ENCODE data around the gene KIZ.

The KIZ gene

DNA sequence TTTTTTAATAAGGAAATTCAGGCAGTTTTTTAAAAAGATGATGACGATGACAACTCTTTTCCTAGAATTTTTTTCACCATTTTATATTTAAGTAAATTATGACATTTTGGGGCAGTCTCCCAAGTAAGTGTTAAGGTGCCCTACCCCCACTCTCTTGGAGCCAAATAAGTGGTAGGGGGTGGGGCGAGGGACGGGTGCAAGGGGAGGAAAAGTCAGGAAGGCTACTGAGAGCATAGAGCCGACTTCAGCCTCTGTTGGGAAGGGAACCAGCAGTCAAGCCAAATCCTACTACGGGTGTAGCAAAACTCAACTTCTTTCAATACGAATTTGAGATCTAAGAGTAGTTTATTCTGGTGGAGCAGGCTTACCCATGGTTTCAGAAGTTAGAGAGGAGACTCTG is 54.4 kb downstream of the KIZ start:
- Mint-ChIP-seq H3K36me3 (ENCODE audit: insufficient read depth) (no peaks in the 10 kb centered on the region), H3K9me3 (no peaks in the 10 kb centered on the region)
- no peak for DNase-seq

DNA sequence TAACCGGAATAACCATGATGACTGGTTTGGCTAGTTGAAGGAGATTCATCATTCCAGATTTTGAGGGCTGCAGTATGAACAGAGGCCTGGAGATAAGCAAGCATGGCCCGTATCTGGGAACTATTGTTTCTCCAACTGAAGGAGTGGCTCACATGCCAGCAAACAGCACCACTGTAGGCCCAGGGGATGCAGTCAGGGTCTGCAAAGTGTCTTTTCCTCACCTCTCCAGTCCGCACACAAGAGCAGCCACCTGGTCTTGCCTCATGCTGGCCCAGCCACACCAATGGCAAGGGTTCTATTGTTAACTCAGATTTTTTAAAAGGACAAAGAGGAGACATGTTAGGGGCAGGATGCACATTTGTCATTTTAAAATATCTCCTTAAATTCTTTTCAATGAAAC is 55.1 kb downstream of the KIZ start:
- Mint-ChIP-seq H3K27me3 (no peaks in the 10 kb centered on the region), H3K27ac (no peak overlapping the region), H3K9me3 (no peaks in the 10 kb centered on the region), H3K4me3 (no peak overlapping the region), H3K36me3 (ENCODE audit: insufficient read depth) (no peaks in the 10 kb centered on the region), H3K4me1 (ENCODE audit: low read depth in 2 of 2) (peaks cover 4 to 9% of the 10 kb centered on the region in 2 donors)
- ATAC-seq (replicated peaks): no peak
- no peak for DNase-seq

More for the DNA sequence above, 54.4 kb downstream of the KIZ start:
- no peak for ATAC-seq (replicated peaks)
- peaks cover 4 to 9% of the 10 kb centered on the region in 2 donors for H3K4me1 Mint-ChIP-seq (ENCODE audit: low read depth in 2 of 2)
- no peak overlapping the region for H3K27ac Mint-ChIP-seq
- no peaks in the 10 kb centered on the region for H3K27me3 Mint-ChIP-seq
- H3K4me3 Mint-ChIP-seq: no peak overlapping the region

DNA sequence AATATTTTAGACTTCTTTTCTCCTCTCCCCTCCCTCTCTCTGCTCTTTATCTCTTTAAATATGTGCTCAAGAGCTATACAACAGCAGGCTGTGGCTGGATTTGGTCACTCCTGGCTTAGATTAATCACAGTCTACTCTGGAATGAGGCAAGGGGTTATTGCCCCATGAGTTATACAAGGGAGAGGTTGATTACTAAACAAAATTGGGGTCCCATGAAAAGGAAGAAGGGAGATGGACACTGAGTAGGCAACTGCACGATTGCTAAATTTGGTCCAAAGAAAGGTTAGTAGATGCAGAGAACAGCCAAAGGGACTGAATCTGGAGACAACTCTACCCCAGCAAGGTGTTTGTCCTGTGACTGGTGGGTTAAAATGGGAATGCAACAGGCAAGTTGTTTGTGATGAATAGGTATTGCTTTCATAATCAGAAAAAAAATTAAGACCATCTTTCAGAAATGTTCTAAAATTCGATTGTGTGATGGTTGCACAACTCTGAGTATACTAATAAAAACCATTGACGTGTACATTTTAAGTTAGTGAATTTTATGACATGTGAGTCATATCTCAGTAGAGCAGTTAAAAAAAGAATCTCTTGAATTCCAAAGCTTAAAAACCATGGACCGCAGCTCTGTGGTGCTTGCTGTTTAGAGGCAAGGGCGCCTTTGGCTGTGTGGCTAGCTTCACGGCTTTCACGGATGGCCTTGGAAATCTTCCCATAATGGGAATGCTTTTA is 57.1 kb downstream of the KIZ start:
- DNase-seq: no peak
- H3K9me3 Mint-ChIP-seq: no peaks in the 10 kb centered on the region
- ATAC-seq (replicated peaks): no peak
- H3K4me1 Mint-ChIP-seq (ENCODE audit: low read depth in 2 of 2): peaks cover 4 to 9% of the 10 kb centered on the region in 2 donors
- H3K4me3 Mint-ChIP-seq: no peak overlapping the region
- no peaks in the 10 kb centered on the region for H3K27me3 Mint-ChIP-seq
- peaks cover 7% of the 10 kb centered on the region for H3K36me3 Mint-ChIP-seq (ENCODE audit: insufficient read depth)
- no peak overlapping the region for H3K27ac Mint-ChIP-seq

DNA sequence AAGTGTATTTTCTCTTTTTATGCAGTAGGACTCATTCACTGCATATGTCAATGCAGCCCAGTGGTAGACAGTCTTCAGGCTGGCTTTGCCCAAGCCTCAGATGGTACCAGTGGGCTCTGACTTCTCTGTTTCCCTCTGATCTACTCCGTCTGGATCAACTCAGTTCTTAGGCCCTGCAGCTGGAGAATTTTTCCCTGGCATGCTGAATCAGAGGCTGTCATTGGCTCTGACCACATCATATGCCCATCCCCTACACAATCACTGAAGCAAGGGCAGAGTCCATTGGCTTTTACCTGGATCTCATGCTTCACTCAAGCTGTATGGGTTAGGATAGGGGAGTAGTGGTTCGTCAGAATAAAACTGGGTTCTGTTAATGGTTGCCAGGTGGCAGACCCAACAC is 57.8 kb downstream of the KIZ start:
- Mint-ChIP-seq H3K9me3 (no peaks in the 10 kb centered on the region), H3K27me3 (no peaks in the 10 kb centered on the region), H3K27ac (no peak overlapping the region), H3K4me3 (no peak overlapping the region), H3K36me3 (ENCODE audit: insufficient read depth) (peaks cover 7% of the 10 kb centered on the region), H3K4me1 (ENCODE audit: low read depth in 2 of 2) (peaks cover 2 to 5% of the 10 kb centered on the region in 2 donors)
- no peak for DNase-seq
- ATAC-seq (replicated peaks): no peak

DNA sequence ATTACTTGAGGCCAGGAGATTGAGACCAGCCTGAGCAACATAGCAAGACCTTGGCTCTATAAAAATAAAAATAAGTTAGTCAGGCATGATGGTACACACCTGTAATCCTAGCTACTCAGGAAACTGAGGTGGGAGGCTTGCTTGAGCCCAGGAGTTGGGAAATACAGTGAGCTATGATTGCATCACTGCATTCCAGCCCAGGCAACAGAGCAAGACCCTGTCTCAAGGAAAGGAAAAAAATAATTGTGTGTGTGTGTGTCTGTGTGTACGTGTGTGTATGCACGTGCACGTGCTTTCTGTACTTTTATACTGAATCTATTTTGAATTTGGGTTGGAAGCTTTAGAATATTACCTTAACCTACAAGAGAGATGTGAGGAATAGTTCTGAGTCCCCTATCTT is 58.9 kb downstream of the KIZ start:
- ATAC-seq (replicated peaks) (no peak), DNase-seq (no peak)
- H3K9me3 Mint-ChIP-seq: no peaks in the 10 kb centered on the region

DNA sequence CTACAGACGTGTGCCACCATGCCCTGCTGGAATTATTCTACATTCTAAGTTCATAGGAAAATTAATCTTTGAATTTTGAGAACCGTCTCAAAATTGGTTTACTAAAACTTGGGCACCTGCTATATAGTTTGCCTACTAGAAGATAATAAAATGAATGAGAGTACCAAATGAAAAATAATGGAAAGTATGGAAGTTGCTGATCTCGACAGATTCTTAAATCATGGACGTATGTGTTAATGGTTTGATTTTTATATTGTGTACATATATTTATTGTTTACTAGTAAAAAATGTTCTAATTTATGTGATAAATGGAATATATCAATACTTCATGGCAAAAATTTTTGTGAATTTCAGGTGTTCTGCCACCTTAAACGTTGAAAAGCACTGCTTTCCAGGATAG is 60.0 kb downstream of the KIZ start:
- DNase-seq: no peak
- no peak for ATAC-seq (replicated peaks)
- Mint-ChIP-seq H3K4me3 (no peak overlapping the region), H3K4me1 (ENCODE audit: low read depth in 2 of 2) (no peaks in the 10 kb centered on the region), H3K36me3 (ENCODE audit: insufficient read depth) (peaks cover 7% of the 10 kb centered on the region), H3K9me3 (no peaks in the 10 kb centered on the region), H3K27ac (no peak overlapping the region), H3K27me3 (no peaks in the 10 kb centered on the region)

More for the DNA sequence above, 58.9 kb downstream of the KIZ start:
- Mint-ChIP-seq H3K4me1 (ENCODE audit: low read depth in 2 of 2) (no peaks in the 10 kb centered on the region), H3K4me3 (no peak overlapping the region), H3K27me3 (no peaks in the 10 kb centered on the region), H3K36me3 (ENCODE audit: insufficient read depth) (peaks cover 7% of the 10 kb centered on the region), H3K27ac (no peak overlapping the region)

DNA sequence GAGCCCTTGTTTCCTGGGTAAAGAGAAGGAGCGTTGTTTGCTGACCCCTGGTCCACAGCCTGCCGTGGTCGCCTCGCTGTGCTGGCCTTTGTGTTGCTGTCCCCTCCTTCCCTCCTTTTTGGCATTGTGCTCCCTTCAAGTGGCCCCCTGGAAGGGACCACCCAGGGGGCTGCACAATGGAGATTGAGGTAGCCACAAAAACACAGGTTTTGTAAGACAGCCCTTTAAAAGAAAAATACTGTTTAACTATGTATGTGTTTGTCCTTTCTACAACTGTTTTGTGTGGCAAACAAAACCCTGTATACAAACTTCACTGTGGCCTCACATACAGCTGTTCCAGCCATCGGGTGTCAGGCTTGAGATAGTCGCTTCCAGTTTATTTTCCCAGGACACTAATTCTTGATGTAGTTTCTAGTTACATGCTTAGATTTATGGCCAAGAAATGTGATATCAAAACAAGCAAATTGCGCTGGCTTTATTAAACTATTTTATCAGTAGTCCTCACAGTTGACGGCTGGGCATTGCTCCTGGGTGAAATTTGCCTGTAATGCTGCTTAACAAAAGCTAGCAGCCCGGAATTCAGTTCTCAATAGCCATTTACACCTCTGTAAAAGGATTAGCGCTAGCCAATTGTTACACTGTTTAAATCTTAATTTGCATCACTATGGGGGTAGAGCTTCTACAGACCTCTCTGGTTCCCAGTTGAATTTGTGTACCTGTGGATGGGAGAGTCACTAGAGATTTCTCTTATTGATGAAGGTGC is 64.1 kb downstream of the KIZ start:
- Mint-ChIP-seq H3K36me3 (ENCODE audit: insufficient read depth) (peaks cover 12% of the 10 kb centered on the region), H3K4me3 (no peak overlapping the region), H3K9me3 (no peaks in the 10 kb centered on the region), H3K4me1 (ENCODE audit: low read depth in 2 of 2) (no peaks in the 10 kb centered on the region), H3K27ac (no peak overlapping the region), H3K27me3 (no peaks in the 10 kb centered on the region)
- DNase-seq (no peak), ATAC-seq (replicated peaks) (no peak)

DNA sequence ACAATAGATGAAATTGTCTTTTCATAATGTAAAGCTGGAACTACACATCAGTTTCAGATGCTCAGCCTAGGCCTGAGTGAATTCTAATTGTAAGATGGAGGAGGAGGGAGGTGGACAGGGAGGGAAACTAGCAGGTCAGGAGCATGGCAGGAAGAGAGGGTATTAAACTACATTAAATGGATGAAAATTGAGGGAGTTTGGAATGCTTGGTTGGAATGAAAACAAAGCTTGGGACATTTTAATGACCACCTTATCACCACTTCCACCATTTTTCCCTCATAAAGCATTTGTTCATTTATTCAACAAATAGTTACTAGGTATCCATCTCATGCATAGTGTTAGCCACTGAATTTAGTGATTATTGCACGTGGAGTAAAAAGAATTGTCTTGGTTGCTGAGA is 65.0 kb downstream of the KIZ start:
- Mint-ChIP-seq H3K4me1 (ENCODE audit: low read depth in 2 of 2) (peaks cover 0 to 1% of the 10 kb centered on the region in 2 donors), H3K9me3 (no peaks in the 10 kb centered on the region), H3K36me3 (ENCODE audit: insufficient read depth) (peaks cover 12% of the 10 kb centered on the region), H3K27ac (no peak overlapping the region), H3K4me3 (no peak overlapping the region), H3K27me3 (no peaks in the 10 kb centered on the region)
- DNase-seq (no peak), ATAC-seq (replicated peaks) (no peak)

DNA sequence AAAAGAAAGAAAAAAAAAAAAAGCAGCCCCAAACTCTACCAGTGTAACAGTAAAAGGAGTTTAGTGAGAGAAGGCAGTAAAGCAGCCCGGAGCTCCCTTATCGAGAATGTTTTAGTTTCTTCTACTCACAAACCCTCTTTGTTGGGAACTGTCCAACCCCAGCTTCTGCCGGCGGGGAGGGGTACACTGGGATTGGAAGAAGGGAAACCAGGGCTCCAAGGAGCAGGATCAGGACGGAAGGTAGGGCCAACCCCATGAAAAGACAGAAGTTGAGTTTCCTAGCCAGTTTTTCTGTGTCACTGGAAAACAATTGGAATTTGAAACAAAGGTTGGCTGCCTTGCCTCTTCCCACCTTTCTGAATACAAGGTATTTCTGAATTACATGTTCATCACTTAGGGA is 66.0 kb downstream of the KIZ start:
- no peaks in the 10 kb centered on the region for H3K9me3 Mint-ChIP-seq
- H3K36me3 Mint-ChIP-seq (ENCODE audit: insufficient read depth): peaks cover 6% of the 10 kb centered on the region
- H3K27ac Mint-ChIP-seq: no peak overlapping the region
- no peak for ATAC-seq (replicated peaks)
- H3K4me1 Mint-ChIP-seq (ENCODE audit: low read depth in 2 of 2): peaks cover 0 to 6% of the 10 kb centered on the region in 2 donors
- DNase-seq: no peak
- no peaks in the 10 kb centered on the region for H3K27me3 Mint-ChIP-seq
- H3K4me3 Mint-ChIP-seq: no peak overlapping the region

DNA sequence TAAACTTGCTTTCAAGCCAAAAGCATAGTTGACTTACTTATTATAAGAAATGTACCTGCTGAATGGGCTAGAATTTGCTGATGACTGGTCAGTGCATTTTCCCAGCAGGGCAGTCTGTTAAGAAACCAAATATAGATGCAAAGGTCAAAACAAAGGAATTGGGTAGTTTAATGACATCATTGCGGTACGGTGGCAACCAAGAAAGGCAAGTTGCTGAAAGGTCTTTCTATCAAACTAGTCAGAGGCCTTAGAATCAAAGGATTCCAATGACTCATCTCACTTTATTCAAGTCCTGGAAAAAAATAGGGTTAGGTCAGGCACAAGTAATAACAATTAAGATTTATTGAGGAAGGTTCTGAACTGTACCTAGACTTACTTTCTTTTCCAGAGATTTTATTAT is 76.4 kb downstream of the KIZ start:
- Mint-ChIP-seq H3K27me3 (no peaks in the 10 kb centered on the region), H3K36me3 (ENCODE audit: insufficient read depth) (peaks cover 10% of the 10 kb centered on the region), H3K4me1 (ENCODE audit: low read depth in 2 of 2) (peaks cover 1 to 3% of the 10 kb centered on the region in 2 donors), H3K9me3 (no peaks in the 10 kb centered on the region), H3K27ac (no peak overlapping the region), H3K4me3 (no peak overlapping the region)
- DNase-seq (no peak), ATAC-seq (replicated peaks) (no peak)

DNA sequence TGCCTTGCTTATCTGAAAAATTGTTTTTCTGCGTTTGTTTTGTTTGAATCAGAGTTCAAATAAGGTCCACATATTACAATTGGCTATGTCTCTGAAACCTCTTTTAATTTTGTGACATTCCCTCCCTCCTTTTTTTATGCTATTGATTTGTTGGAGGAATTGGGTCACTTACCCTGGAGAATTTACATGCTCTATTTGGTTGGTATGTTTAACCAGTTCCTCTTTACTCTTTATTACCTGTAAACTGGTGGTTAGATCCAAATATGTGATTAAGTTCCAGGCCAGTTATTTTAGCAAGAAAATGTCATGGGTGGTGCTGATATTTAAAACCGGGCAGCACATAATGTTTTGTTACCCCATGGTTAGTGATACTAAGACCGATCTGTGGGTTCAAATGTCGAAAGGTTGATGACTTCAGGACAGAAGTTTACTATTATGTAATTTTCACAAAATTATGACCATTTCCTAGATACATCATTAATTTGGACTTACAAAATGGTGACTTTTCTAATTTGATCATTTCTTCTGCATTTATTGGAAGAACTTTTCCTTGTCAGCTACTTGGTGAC is 77.3 kb downstream of the KIZ start:
- H3K27me3 Mint-ChIP-seq: no peaks in the 10 kb centered on the region
- ATAC-seq (replicated peaks): no peak
- peaks cover 3 to 4% of the 10 kb centered on the region in 2 donors for H3K4me1 Mint-ChIP-seq (ENCODE audit: low read depth in 2 of 2)
- no peaks in the 10 kb centered on the region for H3K9me3 Mint-ChIP-seq
- H3K36me3 Mint-ChIP-seq (ENCODE audit: insufficient read depth): peaks cover 13% of the 10 kb centered on the region
- H3K27ac Mint-ChIP-seq: no peak overlapping the region
- no peak for DNase-seq
- H3K4me3 Mint-ChIP-seq: no peak overlapping the region

DNA sequence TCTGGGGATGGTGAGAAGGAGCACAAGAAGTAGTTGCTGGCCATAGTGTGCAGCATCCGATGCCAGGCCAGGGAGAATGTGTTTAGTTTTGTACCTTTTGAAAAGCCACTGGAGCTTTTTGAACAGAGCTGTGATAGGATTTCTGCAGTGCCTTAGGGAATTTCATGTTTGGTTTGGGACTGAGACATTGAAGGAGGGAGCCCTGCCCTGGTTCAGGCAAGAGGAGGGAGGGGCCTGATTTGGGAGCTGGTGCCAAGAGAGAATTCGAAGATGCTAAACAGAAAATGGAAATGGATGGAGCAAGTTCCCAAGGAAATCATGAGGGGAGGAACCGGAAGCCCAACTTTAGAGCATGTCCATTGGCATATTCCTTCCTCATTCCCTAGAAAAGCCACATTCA is 80.7 kb downstream of the KIZ start:
- Mint-ChIP-seq H3K27ac (no peak overlapping the region), H3K4me1 (ENCODE audit: low read depth in 2 of 2) (peaks cover 0 to 4% of the 10 kb centered on the region in 2 donors), H3K9me3 (no peaks in the 10 kb centered on the region), H3K4me3 (no peak overlapping the region), H3K27me3 (no peaks in the 10 kb centered on the region), H3K36me3 (ENCODE audit: insufficient read depth) (peaks cover 13% of the 10 kb centered on the region)
- ATAC-seq (replicated peaks) (no peak), DNase-seq (no peak)

DNA sequence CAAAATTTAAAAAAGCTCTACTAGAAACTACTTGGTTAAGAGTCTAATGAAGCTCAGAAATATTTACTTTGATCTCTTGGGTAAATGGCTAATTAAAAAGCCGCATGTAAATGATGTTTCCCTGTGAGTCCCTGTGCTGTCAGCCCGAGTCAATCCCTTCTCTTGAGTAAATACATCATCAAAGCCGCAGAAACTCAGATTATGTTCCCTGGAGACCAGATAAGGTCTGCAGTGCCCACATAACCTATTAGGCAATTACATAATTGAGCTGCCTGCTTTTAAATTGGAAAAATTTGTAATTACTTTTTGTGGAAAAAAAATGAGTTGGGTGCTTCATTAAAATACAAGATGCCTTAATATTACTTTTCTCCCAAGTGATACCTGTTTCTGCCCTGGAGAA is 83.1 kb downstream of the KIZ start:
- ATAC-seq (replicated peaks) (no peak), DNase-seq (no peak)
- no peaks in the 10 kb centered on the region for H3K27me3 Mint-ChIP-seq
- no peak overlapping the region for H3K4me3 Mint-ChIP-seq
- H3K27ac Mint-ChIP-seq: no peak overlapping the region
- peaks cover 0 to 4% of the 10 kb centered on the region in 2 donors for H3K4me1 Mint-ChIP-seq (ENCODE audit: low read depth in 2 of 2)
- no peaks in the 10 kb centered on the region for H3K9me3 Mint-ChIP-seq
- H3K36me3 Mint-ChIP-seq (ENCODE audit: insufficient read depth): peaks cover 13% of the 10 kb centered on the region

DNA sequence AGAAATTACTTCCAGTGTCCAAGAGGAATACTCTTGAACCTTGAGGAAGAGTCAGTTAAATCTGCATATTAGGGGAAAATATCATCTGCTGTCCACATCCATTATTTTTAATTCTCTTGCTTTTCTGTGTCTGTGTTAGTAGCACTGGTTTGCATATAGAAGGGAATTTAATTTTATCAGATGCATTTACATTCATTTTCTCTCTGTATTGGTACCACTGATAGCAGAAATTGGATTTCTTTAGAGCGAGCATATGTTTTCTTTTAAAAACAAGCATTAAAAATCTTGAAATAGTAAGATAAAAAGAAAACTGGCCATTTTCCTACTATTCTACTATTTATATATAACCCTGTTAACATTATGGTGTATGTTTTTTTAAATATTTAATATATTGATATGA is 83.8 kb downstream of the KIZ start:
- ATAC-seq (replicated peaks) (no peak), DNase-seq (no peak)
- H3K4me3 Mint-ChIP-seq: no peak overlapping the region
- no peaks in the 10 kb centered on the region for H3K9me3 Mint-ChIP-seq
- H3K4me1 Mint-ChIP-seq (ENCODE audit: low read depth in 2 of 2): peaks cover 0 to 4% of the 10 kb centered on the region in 2 donors
- peaks cover 13% of the 10 kb centered on the region for H3K36me3 Mint-ChIP-seq (ENCODE audit: insufficient read depth)
- H3K27ac Mint-ChIP-seq: no peak overlapping the region
- H3K27me3 Mint-ChIP-seq: no peaks in the 10 kb centered on the region
